Measurements from ENCODE around the gene AEN.

DNA sequence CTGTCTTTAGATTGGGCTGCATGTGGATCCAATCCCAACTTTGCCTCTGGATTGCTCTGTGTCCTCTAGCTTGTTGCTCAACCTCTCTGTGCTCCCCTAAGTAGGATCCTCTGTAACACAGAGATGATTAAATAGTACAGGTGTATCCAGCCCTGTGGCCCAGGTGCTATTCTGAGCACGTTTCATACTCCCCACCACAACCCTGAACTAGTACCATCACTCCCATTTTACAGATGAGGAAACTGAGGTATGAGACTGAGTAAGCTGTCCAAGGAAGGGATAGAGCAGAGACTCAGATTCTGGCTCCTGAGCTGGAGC, 24.9 kb downstream of the AEN start:
- no peak for TF ChIP-seq EZH2phosphoT487 (IDR thresholded peaks at IDR 0.05; ENCODE audit: insufficient read depth, low read depth)
- no peak for TF ChIP-seq EZH2 (IDR thresholded peaks at IDR 0.05; ENCODE audit: insufficient read depth, poor library complexity, severe bottlenecking)

Measured in GM23248 (cell line).